Muscle layer of duodenum (tissue), 2 donors: ENCODE results near the gene AMACR.
A peak's percentile ranks its signal among the peaks of the same experiment; 100 is the strongest.

Source experiments
- H3K27ac ChIP-seq: one replicate; pipeline ENCODE4 v1.7.0; 2013; ENCODE audit warnings: mild to moderate bottlenecking, low read length
- H3K27me3 ChIP-seq: one replicate; pipeline ENCODE4 v1.7.0; 2013; ENCODE audit warnings: low read depth, mild to moderate bottlenecking, control low read depth, low read length
- H3K36me3 ChIP-seq, 2 donors: one replicate each; pipeline ENCODE4 v1.7.0; 2013; ENCODE audit warnings: low read length in 2 of 2, control low read depth in 1 of 2, mild to moderate bottlenecking in 1 of 2; ENCODE audit not compliant: insufficient read depth in 2 of 2, control insufficient read depth in 1 of 2
- H3K4me1 ChIP-seq, 2 donors: one replicate each; pipeline ENCODE4 v1.7.0; 2013; ENCODE audit warnings: low read length in 2 of 2, mild to moderate bottlenecking in 2 of 2, control low read depth in 1 of 2, moderate library complexity in 1 of 2; ENCODE audit not compliant: insufficient read depth in 2 of 2, control insufficient read depth in 1 of 2
- H3K4me3 ChIP-seq, 2 donors: one replicate each; pipeline ENCODE4 v1.7.0; 2013; ENCODE audit warnings: low read length in 2 of 2, low read depth in 1 of 2, mild to moderate bottlenecking in 1 of 2
- H3K9me3 ChIP-seq, 2 donors: one replicate each; pipeline ENCODE4 v1.7.0; 2013; ENCODE audit warnings: low read length in 2 of 2, control low read depth in 1 of 2, mild to moderate bottlenecking in 1 of 2; ENCODE audit not compliant: control insufficient read depth in 1 of 2
- donor health status: healthy.

Gene AMACR

DNA sequence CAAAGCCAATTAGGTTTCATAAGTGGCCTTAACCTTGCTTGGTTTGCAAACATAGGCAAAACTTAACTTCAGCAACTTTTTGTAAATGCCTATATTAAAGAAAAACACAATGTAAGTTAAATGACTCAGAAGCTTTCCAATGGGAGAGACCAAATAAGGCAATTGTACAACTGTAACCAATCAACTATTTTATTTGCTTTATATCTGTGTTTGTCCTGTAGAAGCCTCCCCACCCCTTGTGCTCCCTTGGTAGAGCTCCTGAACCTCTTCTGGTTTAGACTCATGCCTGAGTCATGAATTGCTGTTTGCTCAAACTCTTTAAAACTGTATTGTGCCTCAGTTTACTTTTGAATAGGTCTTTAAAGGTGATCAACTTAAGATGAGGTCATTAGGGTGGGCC is 38.1 kb upstream of the AMACR start:
- Histone ChIP-seq H3K9me3 (no peaks in the 10 kb centered on the region), H3K4me1 (peaks cover 13 to 25% of the 10 kb centered on the region in 2 donors), H3K27ac (no peak overlapping the region), H3K4me3 (no peak overlapping the region), H3K36me3 (no peaks in the 10 kb centered on the region), H3K27me3 (no peaks in the 10 kb centered on the region)

DNA sequence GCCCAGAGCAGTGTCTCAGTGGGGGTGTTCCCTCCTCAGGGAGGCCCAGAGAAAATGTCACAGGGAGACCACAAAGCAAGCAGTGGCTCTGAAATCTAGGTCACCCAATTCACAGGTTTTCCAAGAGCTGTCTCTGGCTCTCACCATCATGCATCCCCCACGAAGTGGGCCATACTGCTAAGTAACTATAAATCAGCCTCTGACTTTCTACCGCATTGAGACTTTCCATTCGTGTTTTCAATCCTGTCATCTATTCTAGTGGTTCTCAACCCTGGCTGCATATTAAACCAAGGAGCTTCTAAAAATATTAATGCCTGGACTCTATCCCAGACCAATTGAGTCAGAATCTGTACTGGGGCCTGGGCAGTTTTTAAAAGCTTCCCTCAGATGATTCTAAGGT is 37.2 kb upstream of the AMACR start:
- Histone ChIP-seq H3K27me3 (no peaks in the 10 kb centered on the region), H3K4me3 (no peak overlapping the region), H3K36me3 (no peaks in the 10 kb centered on the region), H3K9me3 (no peaks in the 10 kb centered on the region), H3K27ac (no peak overlapping the region), H3K4me1 (peaks cover 13 to 31% of the 10 kb centered on the region in 2 donors)

DNA sequence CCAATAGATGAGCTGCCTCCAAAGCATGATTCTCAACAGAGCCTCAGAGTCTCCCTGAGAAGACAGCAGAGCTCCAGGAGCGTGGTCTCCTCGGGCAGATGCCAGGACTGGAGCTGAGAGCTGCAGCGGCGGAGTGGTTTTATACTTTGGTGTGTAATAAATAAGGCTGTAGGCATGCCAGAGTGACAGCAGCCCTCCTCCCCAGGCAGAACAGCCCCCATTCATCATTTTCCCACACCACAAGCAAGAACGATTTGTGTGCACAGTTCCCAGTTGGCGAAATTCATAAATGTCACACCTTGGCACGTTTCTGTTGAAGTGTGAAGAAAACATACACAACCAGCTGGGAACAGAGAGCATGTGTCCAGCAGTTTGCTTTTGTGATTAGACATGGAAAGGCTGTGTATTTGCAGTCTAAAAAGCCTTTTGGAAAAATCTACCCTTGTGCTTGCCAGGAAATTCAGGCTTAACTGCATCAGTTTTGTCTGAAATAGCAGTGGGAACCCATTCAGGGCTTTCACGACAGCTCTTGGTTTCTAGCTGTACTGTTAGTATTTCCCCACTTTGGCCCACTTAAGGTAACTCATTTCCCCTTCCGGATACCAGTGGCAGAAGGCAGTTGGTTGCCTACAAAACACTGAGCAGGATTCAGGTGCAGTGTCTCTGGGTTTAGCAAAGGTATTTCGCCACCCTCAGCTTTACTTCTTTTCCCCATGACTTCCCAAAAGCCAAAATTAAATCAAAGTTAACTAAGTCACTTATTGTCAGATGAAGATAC is 35.4 kb upstream of the AMACR start, which contains the start of gene C1QTNF3:
TSS of gene C1QTNF3 (minus strand) at position 115 of the 778 bp plus-strand sequence. CDS start at position 27, 88 bp downstream.
- Histone ChIP-seq H3K27me3 (no peaks in the 10 kb centered on the region), H3K9me3 (no peaks in the 10 kb centered on the region), H3K4me1 (peaks cover 13 to 36% of the 10 kb centered on the region in 2 donors), H3K27ac (peak within 1 kb of the TSS; percentile 26), H3K36me3 (no peaks in the 10 kb centered on the region), H3K4me3 (peak within 1 kb of the TSS; percentile 55 to 58)

DNA sequence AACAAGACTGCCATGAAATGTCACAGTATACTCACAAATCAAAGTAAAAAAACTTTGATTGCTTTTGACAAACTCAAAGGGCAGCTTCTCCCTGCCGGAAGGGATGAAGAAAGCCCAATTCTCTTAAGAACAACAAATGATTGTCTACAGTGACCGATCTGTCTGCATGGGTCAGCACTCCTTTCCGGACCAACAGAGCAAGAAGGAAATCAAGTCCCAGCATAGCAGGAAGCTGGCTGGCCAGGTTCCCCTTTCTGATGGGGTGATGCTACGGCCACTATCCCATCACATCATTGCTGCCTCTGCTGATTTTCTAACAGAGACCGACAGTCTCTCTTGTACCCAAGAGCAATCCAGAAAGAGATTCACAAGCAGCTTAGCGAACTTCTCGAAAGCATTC is 34.5 kb upstream of the AMACR start:
- Histone ChIP-seq H3K4me3 (peak overlapping the region; percentile 55 to 58), H3K27ac (peak overlapping the region; percentile 26), H3K4me1 (peaks cover 13 to 46% of the 10 kb centered on the region in 2 donors), H3K27me3 (no peaks in the 10 kb centered on the region), H3K36me3 (no peaks in the 10 kb centered on the region), H3K9me3 (no peaks in the 10 kb centered on the region)

DNA sequence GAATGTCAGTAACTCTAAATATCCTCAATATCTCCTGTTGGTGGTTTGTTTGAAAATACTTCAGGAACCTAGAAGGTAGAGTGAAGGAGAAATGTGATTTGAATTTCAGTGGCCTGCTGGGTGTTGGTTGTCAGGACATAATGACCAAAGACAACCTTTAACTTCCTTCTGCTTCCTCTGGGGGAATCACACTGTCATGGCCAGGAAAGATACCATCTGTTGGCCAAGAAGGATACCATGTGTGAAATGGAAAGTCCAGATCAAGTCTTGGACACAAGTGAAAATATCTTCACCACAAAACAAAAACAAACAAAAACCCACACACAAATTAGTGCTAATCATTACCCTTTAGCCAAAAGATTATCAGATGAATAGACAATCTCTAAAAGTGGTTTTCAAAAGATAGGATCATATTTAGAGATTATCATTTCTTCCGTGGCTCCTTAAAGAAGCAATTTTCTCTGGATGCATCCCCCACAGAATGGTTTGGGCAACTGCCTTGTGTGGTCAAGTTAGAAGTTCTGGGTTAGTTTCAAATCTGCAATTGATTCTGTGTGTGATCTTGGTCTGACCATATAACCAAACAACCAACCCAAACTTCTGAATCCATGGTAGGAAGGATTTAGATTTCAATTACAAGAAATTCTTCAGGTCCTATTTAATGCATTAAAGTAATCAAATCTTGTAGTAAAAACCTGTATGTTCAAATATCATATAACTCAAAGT is 33.6 kb upstream of the AMACR start:
- H3K27ac ChIP-seq: no peak overlapping the region

DNA sequence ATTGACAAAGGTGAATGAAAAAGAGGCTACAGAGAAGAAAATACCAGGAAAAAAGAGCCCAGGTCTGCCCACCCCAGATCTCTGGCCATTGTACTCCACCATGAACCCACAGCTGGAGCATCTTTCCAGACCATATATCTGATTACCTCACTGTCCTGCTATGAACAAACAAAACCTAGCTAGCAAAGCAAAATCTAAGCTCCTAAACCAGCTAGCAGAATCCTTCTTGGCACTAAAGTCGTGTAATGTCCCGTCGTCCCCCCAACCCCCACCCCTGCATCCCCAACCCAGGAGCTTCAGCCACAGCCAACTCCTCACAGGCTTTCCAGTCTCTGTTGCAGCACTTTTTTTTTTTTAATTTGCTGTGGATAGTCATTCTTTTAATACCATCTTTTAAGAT is 32.6 kb upstream of the AMACR start:
- Histone ChIP-seq H3K4me3 (no peak overlapping the region), H3K4me1 (peaks cover 13 to 37% of the 10 kb centered on the region in 2 donors), H3K36me3 (peaks cover 0 to 2% of the 10 kb centered on the region in 2 donors), H3K27ac (no peak overlapping the region), H3K9me3 (no peaks in the 10 kb centered on the region), H3K27me3 (no peaks in the 10 kb centered on the region)

More for the DNA sequence above, 33.6 kb upstream of the AMACR start:
- Histone ChIP-seq H3K9me3 (no peaks in the 10 kb centered on the region), H3K4me1 (peaks cover 13 to 46% of the 10 kb centered on the region in 2 donors), H3K36me3 (no peaks in the 10 kb centered on the region), H3K4me3 (peak overlapping the region in 1 of 2 donors; percentile 55), H3K27me3 (no peaks in the 10 kb centered on the region)

DNA sequence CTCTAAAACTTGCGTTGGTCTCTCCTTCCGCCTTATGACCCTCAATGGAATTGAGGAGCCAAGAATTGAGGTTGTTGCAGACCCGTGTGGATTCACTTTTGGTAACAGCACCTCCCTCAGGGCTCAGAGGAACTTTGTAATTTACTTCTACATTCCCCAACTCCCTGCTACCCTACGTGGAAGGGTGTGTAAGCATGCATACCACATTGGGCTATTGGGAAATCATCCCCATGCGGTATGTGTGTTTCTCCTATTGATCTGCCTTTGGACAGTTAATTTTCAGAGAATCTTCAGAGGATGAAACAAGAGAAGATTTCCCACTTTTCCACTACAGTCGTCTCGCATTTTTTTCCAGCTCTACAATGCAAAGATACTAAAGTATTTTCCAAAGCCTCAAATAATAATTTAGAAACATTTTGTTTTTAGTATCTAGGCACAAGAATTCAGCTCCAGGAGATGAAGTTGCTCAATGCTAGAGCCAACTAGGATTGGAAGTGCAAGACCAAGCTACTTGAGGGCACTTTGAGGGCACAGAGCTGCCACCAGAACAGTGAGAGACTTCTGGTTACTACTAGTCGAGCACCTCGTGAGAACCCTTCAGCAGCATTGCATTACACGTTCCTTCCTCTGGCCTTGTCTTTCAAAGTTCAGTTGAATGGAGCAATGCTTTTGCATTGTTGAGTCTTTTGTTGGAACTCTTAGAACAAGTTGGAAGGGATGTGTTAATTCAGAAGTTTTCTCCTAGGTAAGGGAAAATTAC is 31.7 kb upstream of the AMACR start:
- H3K4me3 ChIP-seq: no peak overlapping the region
- H3K9me3 ChIP-seq: no peaks in the 10 kb centered on the region
- peaks cover 8 to 34% of the 10 kb centered on the region in 2 donors for H3K4me1 ChIP-seq
- peaks cover 0 to 9% of the 10 kb centered on the region in 2 donors for H3K36me3 ChIP-seq
- no peaks in the 10 kb centered on the region for H3K27me3 ChIP-seq
- no peak overlapping the region for H3K27ac ChIP-seq

DNA sequence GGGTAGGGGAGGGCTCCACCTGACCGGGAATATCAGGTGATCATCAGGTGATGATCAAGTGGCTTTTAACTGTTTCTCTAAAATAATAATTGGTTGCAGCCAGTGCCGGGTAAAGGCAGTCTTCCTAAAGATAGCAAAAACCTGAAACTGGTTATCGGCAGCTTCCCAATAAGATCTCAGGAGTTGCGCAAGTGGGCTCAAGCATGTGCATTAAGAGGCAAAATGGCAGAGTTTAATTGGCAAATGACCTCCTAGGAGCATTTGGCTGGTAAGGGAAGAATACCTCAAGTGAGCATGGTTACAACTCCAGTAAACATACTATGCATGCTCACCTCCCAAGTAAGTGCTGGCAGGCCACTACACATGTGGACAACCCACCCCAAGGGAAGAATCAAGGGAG is 31.0 kb upstream of the AMACR start:
- H3K4me1 ChIP-seq: peaks cover 6 to 28% of the 10 kb centered on the region in 2 donors
- H3K36me3 ChIP-seq: peaks cover 0 to 9% of the 10 kb centered on the region in 2 donors
- no peak overlapping the region for H3K27ac ChIP-seq
- H3K9me3 ChIP-seq: no peaks in the 10 kb centered on the region
- no peak overlapping the region for H3K4me3 ChIP-seq
- H3K27me3 ChIP-seq: no peaks in the 10 kb centered on the region

DNA sequence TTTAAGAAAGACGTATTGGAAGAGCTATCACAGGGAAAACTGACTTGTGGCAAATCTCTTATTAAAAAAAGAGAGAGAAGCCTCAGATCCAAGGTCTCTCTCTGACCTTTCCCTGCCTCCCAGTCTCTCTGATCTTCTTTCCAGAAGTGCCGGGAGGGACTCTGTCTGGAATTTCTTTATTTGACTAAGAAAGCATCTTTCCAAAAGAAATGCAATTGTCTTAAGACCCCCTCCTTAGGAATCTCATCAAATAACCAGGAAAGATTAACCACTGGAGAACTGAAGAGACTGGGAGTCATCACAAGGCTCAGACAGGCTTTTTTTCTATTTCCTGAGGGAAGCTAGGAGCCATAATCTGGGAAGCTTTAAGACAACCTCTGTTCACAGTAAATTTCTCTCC is 30.5 kb upstream of the AMACR start:
- Histone ChIP-seq H3K36me3 (peaks cover 0 to 10% of the 10 kb centered on the region in 2 donors), H3K4me1 (peaks cover 6 to 28% of the 10 kb centered on the region in 2 donors), H3K4me3 (no peak overlapping the region), H3K27ac (no peak overlapping the region), H3K9me3 (no peaks in the 10 kb centered on the region), H3K27me3 (no peaks in the 10 kb centered on the region)

DNA sequence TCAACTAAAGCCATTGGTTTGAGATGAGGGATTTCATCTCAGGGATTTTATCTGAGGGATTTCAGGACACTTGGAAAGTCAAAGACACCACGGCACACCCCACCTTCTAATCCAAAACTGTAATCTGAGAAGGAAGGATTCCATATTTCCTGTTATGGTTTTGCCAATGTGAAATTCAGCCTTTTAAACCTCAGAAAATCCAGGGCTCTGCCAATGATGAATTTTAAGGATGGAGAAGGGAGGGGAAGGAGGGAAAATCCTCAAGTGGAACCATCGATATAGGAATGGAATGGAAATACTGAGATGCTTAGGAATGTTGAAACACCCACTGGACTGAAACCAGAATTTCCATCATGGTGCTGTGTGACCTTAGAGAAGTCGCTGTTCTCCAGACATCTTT is 29.9 kb upstream of the AMACR start:
- no peak overlapping the region for H3K4me3 ChIP-seq
- H3K4me1 ChIP-seq: peaks cover 3 to 28% of the 10 kb centered on the region in 2 donors
- H3K9me3 ChIP-seq: no peaks in the 10 kb centered on the region
- no peak overlapping the region for H3K27ac ChIP-seq
- H3K27me3 ChIP-seq: no peaks in the 10 kb centered on the region
- peaks cover 0 to 16% of the 10 kb centered on the region in 2 donors for H3K36me3 ChIP-seq

DNA sequence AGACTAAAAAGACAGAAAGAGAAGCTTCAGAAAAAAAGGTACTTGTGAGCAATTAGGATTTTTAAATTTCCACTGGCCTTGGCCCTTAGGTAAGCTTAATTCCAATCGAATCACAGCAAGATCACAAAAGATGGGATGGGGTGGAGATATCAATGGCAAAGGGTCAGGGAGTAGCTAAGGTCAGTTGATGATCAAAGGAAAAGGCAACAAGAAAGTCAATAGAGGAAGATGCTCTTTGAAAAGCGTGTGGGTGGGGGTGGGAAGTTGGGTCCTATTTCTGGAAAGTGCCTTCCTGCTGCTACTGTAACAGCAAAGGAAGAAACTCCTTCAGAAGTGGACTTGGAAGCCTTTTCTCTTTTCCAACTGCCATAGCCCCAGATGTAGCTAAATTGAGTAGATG is 27.9 kb upstream of the AMACR start:
- Histone ChIP-seq H3K27me3 (no peaks in the 10 kb centered on the region), H3K4me1 (peaks cover 0 to 20% of the 10 kb centered on the region in 2 donors), H3K9me3 (no peaks in the 10 kb centered on the region), H3K36me3 (peaks cover 0 to 16% of the 10 kb centered on the region in 2 donors), H3K4me3 (no peak overlapping the region), H3K27ac (no peak overlapping the region)
